GM06990 (cell line): ENCODE measurements around the gene SERINC3.

Experiments
- DNase-seq: peaks from one replicate; pipeline ENCODE4 v3.0.0-alpha.2; 2011; ENCODE audit not compliant: insufficient read length; ENCODE audit errors: extremely low read depth
- H3K27me3 ChIP-seq: replicated peaks from 2 replicates; pipeline ENCODE4 v1.6.0; 2011; ENCODE audit warnings: low read length; ENCODE audit not compliant: control insufficient read depth, insufficient read depth
- H3K36me3 ChIP-seq: 2 replicates; pipeline ENCODE4 v1.5.1; 2011; ENCODE audit warnings: low read length; ENCODE audit not compliant: control insufficient read depth, insufficient read depth
- H3K4me3 ChIP-seq: replicated peaks from 2 replicates; pipeline ENCODE4 v1.5.1; 2011; ENCODE audit warnings: low read depth, mild to moderate bottlenecking, control low read depth, low read length
- TF ChIP-seq, protein P1 (sequence below): IDR thresholded peaks from 2 replicates; pipeline ENCODE4 v1.5.1; 2011; ENCODE audit warnings: low read length, control low read depth, mild to moderate bottlenecking, inconsistent platforms; ENCODE audit not compliant: insufficient read depth, poor library complexity, severe bottlenecking

SERINC3 gene

DNA sequence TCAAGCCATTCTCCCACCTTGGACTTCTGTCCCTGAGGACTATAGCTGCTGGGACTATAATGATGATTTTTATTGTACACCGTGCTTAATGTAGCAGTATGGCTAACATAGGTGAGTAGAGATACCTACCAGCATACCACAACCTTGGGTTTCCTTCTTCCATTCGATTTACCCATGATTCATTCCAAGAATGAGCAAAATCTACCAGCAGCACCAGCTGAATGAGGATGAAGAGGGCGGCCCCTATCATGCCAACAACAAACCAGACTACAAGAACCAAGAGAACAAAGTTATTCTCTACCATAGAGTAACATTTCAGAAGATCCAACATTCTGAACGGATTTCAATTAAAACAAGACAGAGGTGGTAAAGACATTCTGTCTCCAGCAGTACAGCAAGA is 12.1 kb downstream of the SERINC3 start:
- Histone ChIP-seq H3K27me3 (no peaks in the 10 kb centered on the region), H3K36me3 (no peaks in the 10 kb centered on the region; the same call in none of the 2 replicates), H3K4me3 (no peak overlapping the region)
- TF ChIP-seq, protein P1, sequence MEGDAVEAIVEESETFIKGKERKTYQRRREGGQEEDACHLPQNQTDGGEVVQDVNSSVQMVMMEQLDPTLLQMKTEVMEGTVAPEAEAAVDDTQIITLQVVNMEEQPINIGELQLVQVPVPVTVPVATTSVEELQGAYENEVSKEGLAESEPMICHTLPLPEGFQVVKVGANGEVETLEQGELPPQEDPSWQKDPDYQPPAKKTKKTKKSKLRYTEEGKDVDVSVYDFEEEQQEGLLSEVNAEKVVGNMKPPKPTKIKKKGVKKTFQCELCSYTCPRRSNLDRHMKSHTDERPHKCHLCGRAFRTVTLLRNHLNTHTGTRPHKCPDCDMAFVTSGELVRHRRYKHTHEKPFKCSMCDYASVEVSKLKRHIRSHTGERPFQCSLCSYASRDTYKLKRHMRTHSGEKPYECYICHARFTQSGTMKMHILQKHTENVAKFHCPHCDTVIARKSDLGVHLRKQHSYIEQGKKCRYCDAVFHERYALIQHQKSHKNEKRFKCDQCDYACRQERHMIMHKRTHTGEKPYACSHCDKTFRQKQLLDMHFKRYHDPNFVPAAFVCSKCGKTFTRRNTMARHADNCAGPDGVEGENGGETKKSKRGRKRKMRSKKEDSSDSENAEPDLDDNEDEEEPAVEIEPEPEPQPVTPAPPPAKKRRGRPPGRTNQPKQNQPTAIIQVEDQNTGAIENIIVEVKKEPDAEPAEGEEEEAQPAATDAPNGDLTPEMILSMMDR, result no peak
- no peak for DNase-seq

GRCh38 chr20:44504402-44505307 is 17.2 kb downstream of the SERINC3 start:
- Histone ChIP-seq H3K27me3 (no peaks in the 10 kb centered on the region), H3K36me3 (peaks cover 17% of the 10 kb centered on the region), H3K4me3 (no peak overlapping the region)
- no peak for DNase-seq
- TF ChIP-seq, protein P1, result no peak

- TF ChIP-seq, protein P1, result no peak
- Histone ChIP-seq H3K4me3 (no peak overlapping the region), H3K27me3 (no peaks in the 10 kb centered on the region), H3K36me3 (peaks cover 17% of the 10 kb centered on the region)
- DNase-seq, result no peak
These were observed 18.9 kb downstream of the SERINC3 start for GRCh38 chr20:44502968-44503367.

DNA sequence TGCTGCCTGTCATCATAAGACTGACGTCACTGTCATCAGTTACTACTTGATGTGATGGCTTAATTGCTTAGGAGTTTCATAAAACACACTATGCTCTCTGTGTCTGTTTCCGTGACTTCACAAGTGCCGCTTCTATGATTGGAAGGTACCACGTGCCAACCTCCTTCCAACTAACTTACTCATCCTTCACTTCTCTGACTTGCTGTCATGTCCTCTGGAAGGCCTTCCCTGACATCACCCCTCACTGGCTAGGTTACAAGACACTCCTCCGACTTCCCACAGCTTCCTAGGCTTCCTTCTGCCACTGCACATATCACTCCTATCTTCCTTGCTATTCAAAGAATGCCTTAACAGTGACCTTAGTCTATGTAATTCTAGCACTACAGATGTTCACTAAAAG is 20.4 kb downstream of the SERINC3 start:
- H3K36me3 ChIP-seq, result peaks cover 17% of the 10 kb centered on the region
- H3K4me3 ChIP-seq, result no peak overlapping the region
- DNase-seq, result no peak
- TF ChIP-seq, protein P1, result no peak
- H3K27me3 ChIP-seq, result no peaks in the 10 kb centered on the region

DNA sequence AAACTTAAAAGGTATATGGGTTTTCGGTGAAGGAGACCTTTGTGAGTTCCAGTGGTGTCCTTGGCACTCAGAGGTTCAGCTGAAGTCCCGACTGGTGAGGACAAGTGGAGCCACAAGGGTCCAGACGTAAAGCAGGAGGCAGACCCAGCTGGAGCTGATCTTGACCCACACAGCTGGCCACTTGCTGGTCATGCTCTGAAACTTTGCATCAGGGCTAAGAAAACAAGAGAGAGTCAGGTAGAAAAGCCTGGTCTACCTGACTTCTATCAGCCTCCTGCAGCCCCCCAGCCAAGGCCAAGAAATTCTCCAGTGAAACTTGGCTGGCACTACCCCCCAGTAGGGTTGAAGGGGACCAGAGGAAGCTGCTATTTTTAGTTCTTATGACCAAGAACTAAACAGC is 21.6 kb downstream of the SERINC3 start:
- TF ChIP-seq, protein P1, result no peak
- Histone ChIP-seq H3K36me3 (peaks cover 19% of the 10 kb centered on the region), H3K27me3 (no peaks in the 10 kb centered on the region), H3K4me3 (no peak overlapping the region)
- no peak for DNase-seq

DNA sequence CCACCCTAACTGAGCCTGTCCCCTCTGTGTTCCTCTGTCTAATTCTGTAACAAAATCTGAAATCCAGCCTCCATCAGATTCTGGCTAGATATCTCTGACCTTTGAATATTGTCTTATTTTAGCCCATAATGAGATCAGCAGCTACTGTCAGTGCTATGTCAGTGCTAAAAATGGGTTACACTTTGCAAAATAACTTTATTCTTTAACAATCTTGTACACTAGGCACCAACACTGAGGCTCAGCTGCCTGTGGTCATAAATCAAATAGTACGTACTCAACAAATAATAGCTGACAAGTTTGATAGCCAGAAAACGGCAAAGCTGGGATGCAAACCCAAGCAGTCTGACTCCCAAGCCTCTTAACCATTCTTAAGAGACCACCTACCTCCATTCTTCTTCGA is 24.1 kb downstream of the SERINC3 start:
- TF ChIP-seq, protein P1, result no peak
- Histone ChIP-seq H3K36me3 (peaks cover 22% of the 10 kb centered on the region), H3K4me3 (no peak overlapping the region), H3K27me3 (no peaks in the 10 kb centered on the region)
- DNase-seq, result no peak
